HG02571 (cell line): ENCODE data around the gene CDC73.
"Not testable (repeated sequence)": the region's sequence is repeated elsewhere in the genome, so short reads cannot be mapped to it uniquely, and the experiment has no call there.

Source experiments
- ATAC-seq: cut with Tn5 transposase; IDR thresholded peaks from one replicate; pipeline ENCODE4 v1.9.1; 2021; ENCODE audit warnings: mild to moderate bottlenecking, moderate library complexity; ENCODE audit not compliant: unreplicated experiment

The CDC73 gene

GRCh38 chr1:193176113-193176512 lies 54.3 kb downstream of the CDC73 start:
- no peak for ATAC-seq

GRCh38 chr1:193176788-193177187 lies 55.0 kb downstream of the CDC73 start:
- ATAC-seq: no peak

GRCh38 chr1:193179094-193179493 lies 57.3 kb downstream of the CDC73 start:
- ATAC-seq: no peak

GRCh38 chr1:193181536-193181935 lies 59.7 kb downstream of the CDC73 start:
- ATAC-seq: no peak

GRCh38 chr1:193181985-193182384 lies 60.2 kb downstream of the CDC73 start:
- ATAC-seq: no peak

GRCh38 chr1:193183019-193183627 lies 61.3 kb downstream of the CDC73 start:
- peak; percentile 71 for ATAC-seq

- ATAC-seq: no peak
Measured at GRCh38 chr1:193184776-193185175, 62.9 kb downstream of the CDC73 start.

- ATAC-seq: no peak
Measured at GRCh38 chr1:193185211-193185610, 63.4 kb downstream of the CDC73 start.

GRCh38 chr1:193185901-193186731 lies 64.3 kb downstream of the CDC73 start, which contains the start of gene B3GALT2:
TSS of gene B3GALT2 (minus strand) at chr1:193186613. CDS start at chr1:193181562, 5,051 bp downstream.
- ATAC-seq: no peak

- no peak for ATAC-seq
Measured at GRCh38 chr1:193187114-193187513, 65.3 kb downstream of the CDC73 start.

- not testable (repeated sequence) for ATAC-seq
Measured at GRCh38 chr1:193188915-193189314, 67.1 kb downstream of the CDC73 start.

- ATAC-seq: no peak
Measured at GRCh38 chr1:193189442-193190095, 67.7 kb downstream of the CDC73 start.

- ATAC-seq: no peak
Measured at GRCh38 chr1:193190096-193190744, 68.4 kb downstream of the CDC73 start.

GRCh38 chr1:193192586-193192985 lies 70.8 kb downstream of the CDC73 start:
- ATAC-seq: no peak

- no peak for ATAC-seq
Measured at GRCh38 chr1:193199940-193200339, 78.1 kb downstream of the CDC73 start.

- ATAC-seq: no peak
Measured at GRCh38 chr1:193201021-193201420, 79.2 kb downstream of the CDC73 start.

GRCh38 chr1:193210996-193211395 lies 89.2 kb downstream of the CDC73 start:
- ATAC-seq: no peak

GRCh38 chr1:193211539-193211938 lies 89.7 kb downstream of the CDC73 start:
- peak; percentile 75 for ATAC-seq

- no peak for ATAC-seq
Measured at GRCh38 chr1:193212637-193213036, 90.8 kb downstream of the CDC73 start.

GRCh38 chr1:193213998-193214397 lies 92.2 kb downstream of the CDC73 start:
- no peak for ATAC-seq

GRCh38 chr1:193216920-193217319 lies 95.1 kb downstream of the CDC73 start:
- ATAC-seq: no peak
